Measurements from ENCODE around the gene HMCN2.

DNA sequence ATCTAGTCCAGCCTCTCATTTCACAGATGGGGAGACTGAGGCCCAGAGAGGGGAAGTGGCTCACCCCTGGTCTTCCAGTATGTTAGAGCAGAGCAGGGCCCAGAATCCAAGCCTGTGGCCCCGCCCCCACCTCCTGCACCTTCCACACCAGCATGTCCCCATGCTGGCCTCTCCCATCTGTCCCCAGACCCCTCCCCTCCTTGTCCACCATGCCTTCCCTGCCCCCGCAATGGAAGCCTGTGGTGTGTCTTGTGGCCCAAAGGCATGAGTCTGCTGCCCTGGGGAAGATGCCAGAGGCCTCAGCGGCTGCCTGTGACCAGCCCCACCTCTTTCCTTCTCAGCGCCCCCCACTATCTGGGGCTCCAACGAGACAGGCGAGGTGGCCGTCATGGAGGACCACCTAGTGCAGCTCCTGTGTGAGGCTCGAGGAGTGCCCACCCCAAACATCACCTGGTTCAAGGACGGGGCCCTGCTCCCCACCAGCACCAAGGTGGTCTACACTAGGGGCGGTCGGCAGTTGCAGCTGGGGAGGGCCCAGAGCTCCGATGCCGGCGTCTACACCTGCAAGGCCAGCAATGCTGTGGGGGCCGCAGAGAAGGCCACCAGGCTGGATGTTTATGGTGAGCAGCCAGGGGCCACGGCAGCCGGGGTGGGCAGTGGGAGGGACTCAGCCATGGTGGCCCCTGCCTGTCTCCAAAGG, 87.2 kb downstream of the HMCN2 start:
- TF ChIP-seq POLR2A (IDR thresholded peaks at IDR 0.05) (no peak), CTCF (IDR thresholded peaks at IDR 0.05) (no peak), EP300 (IDR thresholded peaks at IDR 0.05) (no peak)

All from ovary (tissue), 3 donors.